ENCODE data around the gene SETD7. TPM values are rescaled to one million over a fixed set of nuclear protein-coding genes. Genes with fewer than 3 reads are reported as not detected.

Gene SETD7
- total RNA-seq, 1 experiment from 2014 or later, result 41.6 TPM

GRCh38 chr4:139557556-139558110 is 1.6 kb upstream of the SETD7 start:
- H3K36me3 ChIP-seq (ENCODE audit: control insufficient read depth in 1 of 2, insufficient read depth in 2 of 2, low read length in 2 of 2), result no peaks in the 10 kb centered on the region
- TF ChIP-seq, protein P1, sequence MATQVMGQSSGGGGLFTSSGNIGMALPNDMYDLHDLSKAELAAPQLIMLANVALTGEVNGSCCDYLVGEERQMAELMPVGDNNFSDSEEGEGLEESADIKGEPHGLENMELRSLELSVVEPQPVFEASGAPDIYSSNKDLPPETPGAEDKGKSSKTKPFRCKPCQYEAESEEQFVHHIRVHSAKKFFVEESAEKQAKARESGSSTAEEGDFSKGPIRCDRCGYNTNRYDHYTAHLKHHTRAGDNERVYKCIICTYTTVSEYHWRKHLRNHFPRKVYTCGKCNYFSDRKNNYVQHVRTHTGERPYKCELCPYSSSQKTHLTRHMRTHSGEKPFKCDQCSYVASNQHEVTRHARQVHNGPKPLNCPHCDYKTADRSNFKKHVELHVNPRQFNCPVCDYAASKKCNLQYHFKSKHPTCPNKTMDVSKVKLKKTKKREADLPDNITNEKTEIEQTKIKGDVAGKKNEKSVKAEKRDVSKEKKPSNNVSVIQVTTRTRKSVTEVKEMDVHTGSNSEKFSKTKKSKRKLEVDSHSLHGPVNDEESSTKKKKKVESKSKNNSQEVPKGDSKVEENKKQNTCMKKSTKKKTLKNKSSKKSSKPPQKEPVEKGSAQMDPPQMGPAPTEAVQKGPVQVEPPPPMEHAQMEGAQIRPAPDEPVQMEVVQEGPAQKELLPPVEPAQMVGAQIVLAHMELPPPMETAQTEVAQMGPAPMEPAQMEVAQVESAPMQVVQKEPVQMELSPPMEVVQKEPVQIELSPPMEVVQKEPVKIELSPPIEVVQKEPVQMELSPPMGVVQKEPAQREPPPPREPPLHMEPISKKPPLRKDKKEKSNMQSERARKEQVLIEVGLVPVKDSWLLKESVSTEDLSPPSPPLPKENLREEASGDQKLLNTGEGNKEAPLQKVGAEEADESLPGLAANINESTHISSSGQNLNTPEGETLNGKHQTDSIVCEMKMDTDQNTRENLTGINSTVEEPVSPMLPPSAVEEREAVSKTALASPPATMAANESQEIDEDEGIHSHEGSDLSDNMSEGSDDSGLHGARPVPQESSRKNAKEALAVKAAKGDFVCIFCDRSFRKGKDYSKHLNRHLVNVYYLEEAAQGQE (IDR thresholded peaks at IDR 0.05; ENCODE audit: low read depth), result no peak
- TF ChIP-seq, protein P2, sequence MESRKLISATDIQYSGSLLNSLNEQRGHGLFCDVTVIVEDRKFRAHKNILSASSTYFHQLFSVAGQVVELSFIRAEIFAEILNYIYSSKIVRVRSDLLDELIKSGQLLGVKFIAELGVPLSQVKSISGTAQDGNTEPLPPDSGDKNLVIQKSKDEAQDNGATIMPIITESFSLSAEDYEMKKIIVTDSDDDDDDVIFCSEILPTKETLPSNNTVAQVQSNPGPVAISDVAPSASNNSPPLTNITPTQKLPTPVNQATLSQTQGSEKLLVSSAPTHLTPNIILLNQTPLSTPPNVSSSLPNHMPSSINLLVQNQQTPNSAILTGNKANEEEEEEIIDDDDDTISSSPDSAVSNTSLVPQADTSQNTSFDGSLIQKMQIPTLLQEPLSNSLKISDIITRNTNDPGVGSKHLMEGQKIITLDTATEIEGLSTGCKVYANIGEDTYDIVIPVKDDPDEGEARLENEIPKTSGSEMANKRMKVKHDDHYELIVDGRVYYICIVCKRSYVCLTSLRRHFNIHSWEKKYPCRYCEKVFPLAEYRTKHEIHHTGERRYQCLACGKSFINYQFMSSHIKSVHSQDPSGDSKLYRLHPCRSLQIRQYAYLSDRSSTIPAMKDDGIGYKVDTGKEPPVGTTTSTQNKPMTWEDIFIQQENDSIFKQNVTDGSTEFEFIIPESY (IDR thresholded peaks at IDR 0.05; ENCODE audit: extremely low read depth, insufficient replicate concordance, low read length), result no peak
- TF ChIP-seq TCF7L2 (IDR thresholded peaks at IDR 0.05; ENCODE audit: borderline replicate concordance, extremely low read depth, insufficient read depth, insufficient read length), result no peak
- no peak for TF ChIP-seq MAX (IDR thresholded peaks at IDR 0.05)
- TF ChIP-seq CEBPB (IDR thresholded peaks at IDR 0.05; ENCODE audit: low read depth), result no peak
- TF ChIP-seq YY1 (IDR thresholded peaks at IDR 0.05; ENCODE audit: extremely low read depth, insufficient replicate concordance, low read depth, low read length), result no peak
- TF ChIP-seq ZFX (IDR thresholded peaks at IDR 0.05), result no peak
- no peak for TF ChIP-seq CBX3 (IDR thresholded peaks at IDR 0.05; ENCODE audit: low read depth)
- no peak overlapping the region for H3K27ac ChIP-seq (ENCODE audit: low read depth, low read length)
- no peaks in the 10 kb centered on the region for H4K20me1 ChIP-seq (ENCODE audit: insufficient read depth)
- H2AFZ ChIP-seq (ENCODE audit: low read depth, low read length, poor library complexity, severe bottlenecking), result peak overlapping the region; percentile 90
- ChIA-PET RAD21 (ENCODE audit: low non-redundant PET in 1 of 2, low total read pairs in 2 of 2, uncharacterized antibody in 2 of 2, unreplicated experiment in 2 of 2) (no interaction called here), POLR2A (interaction anchor here (1.7 kb wide), 1 partner anchor 104 kb away, joined by 4 read pairs; no protein-coding TSS in a partner anchor), CTCF (interaction anchor here (2.2 kb wide), 1 partner anchor 62 kb away, joined by 6 read pairs; no protein-coding TSS in a partner anchor)
- ATAC-seq (no peak), DNase-seq (ENCODE audit: low read depth, low spot score) (no peak)
- no TSS peak for BruUV-seq (replicated peaks)
- H3K9ac ChIP-seq (ENCODE audit: low read length), result peak overlapping the region; percentile 87
- no peaks in the 10 kb centered on the region; the same call in 1 of the 2 replicates for H3K27me3 ChIP-seq (ENCODE audit: insufficient read depth, low read length)
- no peaks in the 10 kb centered on the region for H3K9me2 ChIP-seq (ENCODE audit: insufficient read depth)
- intact Hi-C loops (cut with micrococcal nuclease), result no loop called here
- peaks cover 12 to 34% of the 10 kb centered on the region in 2 experiments; a peak in 3 of 4 replicates for H3K4me1 ChIP-seq (ENCODE audit: control insufficient read depth in 1 of 2, insufficient read depth in 2 of 2, low read length in 2 of 2)
- H3K79me2 ChIP-seq (ENCODE audit: insufficient read depth, low read length), result peaks cover 26% of the 10 kb centered on the region
- H3K4me2 ChIP-seq (ENCODE audit: low read length), result peak overlapping the region; percentile 97
- H3K9me3 ChIP-seq (ENCODE audit: control insufficient read depth in 1 of 2, insufficient read depth in 1 of 2, low read depth in 1 of 2, low read length in 2 of 2), result no peaks in the 10 kb centered on the region
- H3K4me3 ChIP-seq (replicated peaks in 1 of 2; ENCODE audit: low read depth in 1 of 2, low read length in 2 of 2), result peak overlapping the region; percentile 72 to 75

Measured in HCT116 (cell line).